NCI-H524 (cell line): Measurements from ENCODE around the gene CFD.
"Not testable (repeated sequence)": the region's sequence is repeated elsewhere in the genome, so short reads cannot be mapped to it uniquely, and the experiment has no call there.

Source experiments
- DNase-seq, 2 experiments: peaks; one replicate each; lab custom pipeline; 2025; lab: John Stamatoyannopoulos, UW

Gene CFD

DNA sequence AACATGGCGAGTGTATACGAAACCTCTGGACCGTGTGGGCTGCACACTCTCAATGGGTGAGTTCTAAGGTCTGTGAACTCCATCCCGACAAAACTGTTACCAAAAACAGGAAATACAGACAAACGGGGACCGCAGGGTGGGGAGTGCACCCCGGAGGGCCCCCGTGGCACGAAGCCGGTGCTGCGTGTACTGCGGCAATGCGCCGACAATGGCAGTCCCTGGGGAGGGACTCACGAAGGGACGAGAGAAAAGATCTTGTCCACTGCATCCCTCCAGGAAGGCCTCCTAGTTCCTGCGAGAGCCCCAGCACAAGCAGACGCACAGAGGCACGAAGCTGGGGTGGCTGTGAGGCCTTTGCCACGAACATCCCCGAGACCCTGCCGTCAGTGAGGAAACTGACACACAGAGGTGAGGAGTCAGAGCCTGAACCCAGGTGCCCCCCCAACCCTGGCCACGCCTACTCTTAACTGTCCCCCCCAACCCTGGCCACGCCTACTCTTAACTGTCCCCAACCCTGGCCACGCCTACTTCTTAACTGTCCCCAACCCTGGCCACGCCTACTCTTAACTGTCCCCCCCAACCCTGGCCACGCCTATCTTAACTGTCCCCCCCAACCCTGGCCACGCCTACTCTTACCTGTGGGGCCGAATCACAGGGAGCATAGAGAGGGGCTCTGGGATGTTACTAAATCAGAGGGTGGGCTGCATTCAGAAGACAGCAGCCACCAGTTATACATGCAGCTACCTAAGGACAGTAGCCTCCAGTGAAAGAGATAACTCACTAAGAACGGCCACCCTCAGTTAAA, 29.3 kb downstream of the CFD start:
- DNase-seq = no peak

DNA sequence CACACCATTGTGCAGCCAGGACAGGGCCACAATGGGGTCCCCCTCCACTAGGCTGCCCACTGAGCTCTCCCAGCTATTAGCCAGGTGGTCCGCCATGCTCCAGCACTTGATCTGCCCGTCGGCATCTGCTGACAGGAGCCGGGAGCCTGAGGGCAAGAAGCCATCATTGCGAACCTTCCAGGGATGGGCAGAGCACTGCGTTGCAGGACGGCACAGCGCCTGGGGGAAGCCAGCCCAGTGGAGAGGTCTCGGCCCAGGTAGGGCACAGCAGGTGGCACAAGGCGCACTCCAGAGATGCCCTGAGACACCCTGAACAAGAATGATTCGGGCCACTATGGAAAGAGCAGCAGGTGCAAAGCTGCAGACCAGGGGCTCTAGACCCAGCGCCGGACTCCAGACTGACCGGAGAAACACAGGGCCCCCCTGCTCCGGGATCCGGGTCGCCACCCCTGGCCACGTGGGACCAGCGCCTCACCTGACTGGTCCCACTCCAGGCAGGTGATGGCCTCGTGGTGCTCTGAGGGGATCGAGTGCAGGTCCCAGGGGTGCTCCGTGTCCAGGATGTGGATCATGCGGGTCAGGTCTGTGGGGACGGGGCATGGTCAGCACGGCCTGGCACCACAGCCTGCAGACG, 30.3 kb downstream of the CFD start:
- no peak for DNase-seq

- no peak for DNase-seq
Observed at GRCh38 chr19:890831-891230, 31.4 kb downstream of the CFD start.

DNA sequence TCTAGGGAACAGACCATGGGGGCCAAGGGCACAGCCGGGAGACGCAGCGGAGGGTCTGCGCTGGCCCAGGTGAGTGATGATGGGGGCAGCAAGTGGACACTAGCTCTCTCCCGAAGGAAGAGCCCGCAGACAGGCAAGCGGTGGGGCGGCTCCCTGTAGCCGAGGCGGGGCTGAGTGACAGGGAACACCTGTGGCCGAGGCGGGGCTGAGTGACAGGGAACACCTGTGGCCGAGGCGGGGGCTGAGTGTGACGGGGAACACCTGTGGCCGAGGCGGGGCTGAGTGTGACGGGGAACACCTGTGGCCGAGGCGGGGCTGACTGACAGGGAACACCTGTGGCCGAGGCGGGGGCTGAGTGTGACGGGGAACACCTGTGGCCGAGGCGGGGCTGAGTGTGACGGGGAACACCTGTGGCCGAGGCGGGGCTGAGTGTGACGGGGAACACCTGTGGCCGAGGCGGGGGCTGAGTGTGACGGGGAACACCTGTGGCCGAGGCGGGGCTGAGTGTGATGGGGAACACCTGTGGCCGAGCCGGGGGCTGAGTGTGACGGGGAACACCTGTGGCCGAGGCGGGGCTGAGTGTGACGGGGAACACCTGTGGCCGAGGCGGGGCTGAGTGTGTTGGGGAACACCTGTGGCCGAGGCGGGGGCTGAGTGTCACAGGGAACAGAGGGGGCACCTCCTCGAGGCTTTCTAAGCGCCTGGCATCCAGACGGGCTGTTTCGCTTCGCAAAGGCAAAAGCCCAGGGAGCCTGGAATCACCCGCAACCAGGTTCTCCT, 32.1 kb downstream of the CFD start:
- not testable (repeated sequence) for DNase-seq

GRCh38 chr19:892243-892893, 32.9 kb downstream of the CFD start:
- DNase-seq = no peak

- DNase-seq = peak; percentile 75 to 95
Observed at GRCh38 chr19:892894-893689, 33.6 kb downstream of the CFD start, which contains the start of the genes MED16 and RNU6-9. MED16 (minus strand) TSS chr19:893187; CDS start chr19:891131, 2,056 bp downstream. RNU6-9 (plus strand) TSS chr19:893484.

DNA sequence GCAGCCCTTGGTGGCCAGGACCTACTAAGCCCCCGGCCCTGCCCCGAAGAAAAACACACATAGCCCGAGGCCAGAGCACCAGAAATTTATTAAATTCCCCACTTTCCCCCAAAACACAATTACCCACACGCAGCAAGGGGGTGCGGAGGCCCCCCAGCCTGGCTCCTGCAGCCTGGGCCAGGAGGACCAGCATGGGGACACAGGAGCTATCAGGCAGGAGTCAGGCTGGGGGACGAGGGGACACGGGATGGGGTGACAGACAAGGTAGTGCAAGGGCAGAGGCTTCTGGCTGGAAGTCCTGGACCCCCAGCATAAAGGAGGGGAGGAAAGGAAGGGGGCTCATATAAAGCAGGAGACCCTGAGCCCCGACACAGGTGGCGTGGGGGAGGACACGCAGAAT, 37.0 kb downstream of the CFD start:
- DNase-seq = no peak

DNA sequence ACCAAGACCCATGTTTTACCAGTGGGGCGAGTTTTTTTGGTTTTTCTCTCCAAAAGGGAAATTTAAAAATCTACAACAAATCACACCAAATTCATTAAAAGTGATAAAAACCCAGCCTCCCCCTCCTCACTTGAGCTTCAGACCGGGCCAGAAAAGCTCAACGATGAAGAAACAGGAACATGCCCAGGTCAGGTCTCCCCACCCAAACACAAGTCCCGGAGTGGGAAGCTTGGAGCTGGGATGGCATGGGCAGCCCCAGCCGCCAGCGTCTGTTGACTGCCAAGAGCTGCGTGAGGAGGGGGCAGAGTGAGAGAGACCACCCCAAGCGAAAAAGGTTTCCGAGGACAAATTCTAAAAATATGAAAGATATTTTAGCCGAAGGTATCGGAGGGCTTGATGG, 37.5 kb downstream of the CFD start:
- no peak for DNase-seq

- DNase-seq = no peak
Observed at GRCh38 chr19:897442-898039, 38.1 kb downstream of the CFD start.

DNA sequence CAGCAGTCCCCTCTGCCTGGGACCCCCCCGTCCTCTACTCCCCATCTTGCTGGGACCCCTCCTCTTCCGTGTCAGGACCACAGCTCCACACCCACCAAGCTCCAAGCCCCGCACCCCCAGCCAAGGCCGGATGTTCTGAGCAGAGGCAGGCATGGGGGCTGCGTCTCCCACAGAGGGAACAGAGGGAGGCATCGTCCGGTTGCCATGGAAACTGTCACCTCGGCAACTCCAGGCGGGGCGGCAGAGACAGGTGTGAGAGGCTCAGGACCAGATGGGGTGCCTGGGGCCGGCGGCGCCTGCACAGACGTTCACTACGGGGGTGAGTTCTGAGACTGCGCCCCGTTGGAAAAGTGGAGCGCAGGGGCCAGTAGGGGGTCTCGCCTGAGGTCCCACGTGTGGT, 39.2 kb downstream of the CFD start:
- DNase-seq = peak; percentile 87 to 95

DNA sequence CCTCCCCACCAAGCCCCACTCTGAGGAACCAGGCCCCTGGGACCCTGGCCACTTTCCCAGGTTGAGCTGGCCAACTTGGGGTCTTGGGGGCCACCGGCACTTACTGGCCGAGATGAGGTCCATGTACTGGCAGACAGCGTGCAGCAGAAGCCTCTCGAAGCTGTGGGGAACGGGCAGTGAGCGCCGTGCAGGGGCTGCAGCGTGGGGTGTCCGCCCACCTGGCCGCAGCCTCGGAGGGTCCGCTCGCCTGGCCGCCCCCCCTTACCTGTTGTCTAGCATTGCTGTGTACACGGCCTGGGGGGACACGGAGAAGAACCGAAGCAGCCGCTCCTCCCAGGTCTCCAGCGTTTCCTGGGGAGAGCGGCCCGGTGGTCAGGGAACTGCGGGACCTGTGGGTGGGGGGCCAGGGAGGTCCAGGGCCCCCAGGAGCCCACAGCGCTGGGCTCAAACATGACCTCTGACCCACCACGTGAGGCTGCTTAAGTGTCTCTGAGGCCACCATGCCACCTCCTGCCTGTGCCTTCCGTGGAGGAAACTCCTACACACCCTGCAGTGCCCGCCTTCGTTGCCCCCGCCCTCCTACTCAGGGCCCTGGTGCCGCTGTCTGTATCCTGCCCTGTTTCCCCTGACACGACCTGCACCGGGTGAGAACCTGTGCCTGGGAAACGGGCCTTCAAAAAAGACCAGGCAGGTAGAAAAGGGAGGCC, 40.0 kb downstream of the CFD start:
- no peak for DNase-seq

DNA sequence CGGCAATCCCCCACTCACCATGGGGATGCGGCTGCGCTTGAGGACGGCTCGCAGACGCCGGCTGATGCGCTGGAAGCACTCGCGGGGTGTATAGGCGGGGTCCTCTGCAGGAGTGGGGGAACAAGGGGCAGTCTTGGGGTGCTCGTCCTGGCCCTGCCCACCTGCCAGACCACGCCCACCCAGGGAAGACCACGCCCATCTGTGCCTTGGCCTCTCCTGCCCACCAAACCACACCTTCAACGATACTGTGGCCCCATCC, 40.5 kb downstream of the CFD start:
- no peak for DNase-seq

DNA sequence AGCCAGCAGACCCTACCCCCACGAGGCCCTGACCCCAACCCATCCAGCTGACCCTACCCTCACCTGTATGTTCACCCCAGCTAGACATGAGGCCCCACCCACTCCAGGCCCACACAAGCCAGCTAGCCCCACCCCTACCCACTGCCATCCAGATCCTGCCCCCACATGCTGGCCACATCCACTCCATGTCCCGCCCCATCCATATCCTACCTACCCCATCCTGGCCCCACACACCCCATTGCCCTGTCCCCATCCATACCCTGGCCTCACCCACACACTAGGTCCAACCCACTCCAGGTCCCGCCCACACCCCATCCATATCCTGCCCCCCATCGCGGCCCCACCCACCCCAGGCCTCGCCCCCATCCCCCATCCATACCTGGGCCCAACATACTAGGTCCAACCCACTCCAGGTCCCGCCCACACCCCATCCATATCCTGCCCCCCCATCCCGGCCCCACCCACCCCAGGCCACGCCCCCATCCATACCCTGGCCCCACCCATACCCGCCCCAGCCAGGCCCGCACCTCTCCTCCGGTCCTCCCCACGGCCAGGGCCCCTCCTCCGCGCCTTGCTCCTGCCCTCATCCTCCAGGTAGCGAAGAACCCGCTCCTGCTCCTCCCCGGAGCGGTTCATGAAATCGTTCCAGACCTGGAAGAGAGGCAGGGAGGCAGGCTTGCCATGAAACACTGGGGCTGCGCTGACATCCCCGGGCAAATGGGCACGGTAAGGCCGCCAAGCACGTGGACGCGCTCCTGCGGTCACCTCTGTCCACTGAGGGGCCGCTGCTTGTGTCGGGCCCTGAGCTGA, 41.0 kb downstream of the CFD start:
- no peak for DNase-seq

- no peak for DNase-seq
Observed at GRCh38 chr19:901216-902092, 42.0 kb downstream of the CFD start.

- DNase-seq = no peak
Observed at GRCh38 chr19:902093-902370, 42.6 kb downstream of the CFD start.

DNA sequence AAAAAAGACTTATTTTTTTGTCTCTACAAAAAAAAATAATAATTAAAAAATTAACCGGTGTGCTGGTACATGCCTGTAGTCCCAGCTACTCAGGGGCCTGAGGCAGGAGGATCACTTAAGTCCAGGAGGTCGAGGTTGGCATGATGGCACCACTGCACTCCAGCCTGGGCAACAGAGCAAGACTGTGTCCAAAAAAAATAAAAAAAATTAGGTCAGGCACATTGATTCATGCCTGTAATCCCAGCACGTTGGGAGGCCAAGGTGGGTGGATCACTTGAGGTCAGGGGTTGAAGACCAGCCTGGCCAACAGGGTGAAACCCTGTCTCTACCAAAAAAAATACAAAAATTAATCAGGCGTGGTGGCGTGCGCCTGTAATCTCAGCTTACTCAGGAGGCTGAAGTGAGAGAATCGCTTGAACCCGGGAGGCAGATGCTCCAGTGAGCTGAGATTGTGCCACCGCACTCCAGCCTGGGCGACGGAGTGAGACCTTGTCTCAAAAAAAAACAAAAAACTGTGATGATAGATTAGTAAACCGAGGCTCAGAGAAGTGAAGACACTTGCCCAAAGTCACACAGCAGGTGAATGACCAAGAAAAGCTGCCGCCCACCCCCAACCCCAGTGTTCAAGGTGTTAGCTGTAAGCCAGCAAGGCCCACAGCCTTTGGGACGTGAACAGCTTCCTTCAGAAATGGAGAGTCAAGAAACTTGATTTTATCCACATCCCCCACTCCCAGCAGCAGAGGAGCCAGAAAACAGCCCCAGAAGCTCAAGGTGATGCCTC, 43.2 kb downstream of the CFD start:
- DNase-seq = no peak

- peak; percentile 78 to 90 for DNase-seq
Observed at GRCh38 chr19:903266-903797, 43.9 kb downstream of the CFD start.

DNA sequence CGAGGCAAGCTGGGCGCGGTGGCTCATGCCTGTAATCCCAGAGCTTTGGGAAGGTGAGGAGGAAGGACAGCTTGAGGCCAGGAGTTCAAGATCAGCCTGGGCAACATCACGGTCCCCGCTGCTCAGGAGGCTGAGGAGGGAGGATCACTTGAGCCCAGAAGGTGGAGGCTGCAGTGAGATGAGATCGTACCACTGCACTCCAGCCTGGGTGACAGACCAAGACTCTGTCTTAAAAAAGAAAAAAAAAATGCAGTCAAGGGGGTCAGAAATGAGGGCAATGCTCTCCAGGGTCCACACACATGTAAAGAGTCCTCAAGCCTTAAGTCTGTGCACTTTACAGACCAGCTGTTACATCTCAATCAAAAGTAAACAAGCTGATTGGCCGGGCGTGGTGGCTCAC, 45.1 kb downstream of the CFD start:
- no peak for DNase-seq
